HL-60/S4 treated with retinoic acid at 250 ng/mL for 4 days and 3 days (cell line): ENCODE data around the gene METTL25.

ENCODE experiments used
- in situ Hi-C: fragments of 300-500 bp; cut with MboI; formaldehyde crosslinking; loops from 2 replicates; pipeline ENCODE4 v1.7.0; 2022; ENCODE audit warnings: low sequenced_read_pairs

Gene METTL25

GRCh38 chr12:82406651-82407050 is 48.3 kb downstream of the METTL25 start:
- in situ Hi-C loops = no loop called here

- in situ Hi-C loops = no loop called here
Observed at GRCh38 chr12:82407481-82407880, 49.2 kb downstream of the METTL25 start.

GRCh38 chr12:82408844-82409243 is 50.5 kb downstream of the METTL25 start:
- in situ Hi-C loops = no loop called here

GRCh38 chr12:82411546-82412230 is 53.4 kb downstream of the METTL25 start:
- in situ Hi-C loops = no loop called here

- in situ Hi-C loops = no loop called here
Observed at GRCh38 chr12:82412246-82412645, 53.9 kb downstream of the METTL25 start.

- in situ Hi-C loops = no loop called here
Observed at GRCh38 chr12:82414044-82414443, 55.7 kb downstream of the METTL25 start.

- in situ Hi-C loops = no loop called here
Observed at GRCh38 chr12:82414926-82415325, 56.6 kb downstream of the METTL25 start.

GRCh38 chr12:82415402-82415801 is 57.1 kb downstream of the METTL25 start:
- in situ Hi-C loops = no loop called here

- in situ Hi-C loops = no loop called here
Observed at GRCh38 chr12:82425241-82425640, 66.9 kb downstream of the METTL25 start.

GRCh38 chr12:82426081-82426480 is 67.8 kb downstream of the METTL25 start:
- in situ Hi-C loops = no loop called here

- in situ Hi-C loops = no loop called here
Observed at GRCh38 chr12:82426586-82426985, 68.3 kb downstream of the METTL25 start.

GRCh38 chr12:82430541-82431145 is 72.3 kb downstream of the METTL25 start:
- in situ Hi-C loops = no loop called here

GRCh38 chr12:82434392-82434911 is 76.1 kb downstream of the METTL25 start:
- in situ Hi-C loops = no loop called here

GRCh38 chr12:82436354-82436753 is 78.0 kb downstream of the METTL25 start:
- in situ Hi-C loops = no loop called here

- in situ Hi-C loops = no loop called here
Observed at GRCh38 chr12:82437744-82438143, 79.4 kb downstream of the METTL25 start.

- in situ Hi-C loops = no loop called here
Observed at GRCh38 chr12:82438356-82438755, 80.0 kb downstream of the METTL25 start.

- in situ Hi-C loops = no loop called here
Observed at GRCh38 chr12:82440885-82441284, 82.6 kb downstream of the METTL25 start.

- in situ Hi-C loops = no loop called here
Observed at GRCh38 chr12:82448911-82449578, 90.7 kb downstream of the METTL25 start.

- in situ Hi-C loops = no loop called here
Observed at GRCh38 chr12:82456633-82457032, 98.3 kb downstream of the METTL25 start.

GRCh38 chr12:82458101-82458500 is 99.8 kb downstream of the METTL25 start:
- in situ Hi-C loops = no loop called here

GRCh38 chr12:82461393-82461792 is 103.1 kb downstream of the METTL25 start:
- in situ Hi-C loops = no loop called here

GRCh38 chr12:82461836-82462235 is 103.5 kb downstream of the METTL25 start:
- in situ Hi-C loops = no loop called here
